IPS-15b (cell line): Measurements from ENCODE around the gene PTX4.

ENCODE experiments used
- H3K27me3 ChIP-seq: one replicate; pipeline ENCODE4 v1.6.1; 2013; ENCODE audit warnings: low read length; ENCODE audit not compliant: control insufficient read depth, insufficient read depth
- H3K36me3 ChIP-seq: one replicate; pipeline ENCODE4 v1.6.1; 2013; ENCODE audit warnings: low read length; ENCODE audit not compliant: control insufficient read depth, insufficient read depth
- H3K4me1 ChIP-seq: one replicate; pipeline ENCODE4 v1.6.1; 2013; ENCODE audit warnings: mild to moderate bottlenecking, low read length; ENCODE audit not compliant: control insufficient read depth, insufficient read depth
- H3K4me3 ChIP-seq: one replicate; pipeline ENCODE4 v1.5.1; 2013; ENCODE audit warnings: low read depth, low read length
- H3K9ac ChIP-seq: one replicate; pipeline ENCODE4 v1.6.1; 2013; ENCODE audit warnings: low read depth, mild to moderate bottlenecking, low read length
- H3K9me3 ChIP-seq: one replicate; pipeline ENCODE4 v1.6.1; 2013; ENCODE audit warnings: mild to moderate bottlenecking, low read length; ENCODE audit not compliant: control insufficient read depth, insufficient read depth

The PTX4 gene

GRCh38 chr16:1518626-1519135 lies 29.9 kb upstream of the PTX4 start:
- Histone ChIP-seq H3K4me3 (no peak overlapping the region), H3K36me3 (peaks cover 3% of the 10 kb centered on the region), H3K9ac (no peak overlapping the region), H3K4me1 (no peaks in the 10 kb centered on the region), H3K9me3 (no peaks in the 10 kb centered on the region), H3K27me3 (no peaks in the 10 kb centered on the region)

DNA sequence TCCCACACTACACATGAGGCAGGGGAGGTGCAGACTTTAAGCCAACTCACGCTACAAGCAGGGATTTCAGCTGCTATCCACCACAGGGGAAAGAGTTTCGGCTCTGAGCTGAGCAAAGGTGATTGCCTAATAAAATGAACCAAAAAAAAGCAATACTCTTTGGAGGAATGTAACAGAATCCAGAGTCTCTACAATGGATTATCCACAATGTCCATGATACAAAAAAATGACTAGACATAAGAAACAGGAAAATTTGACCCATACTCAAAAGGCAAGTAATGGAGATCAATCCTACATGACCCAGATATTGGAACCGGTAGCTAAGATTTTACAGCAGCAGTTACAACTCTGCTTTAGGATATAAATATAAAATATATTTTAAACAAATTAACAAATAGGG lies 25.8 kb upstream of the PTX4 start:
- Histone ChIP-seq H3K4me1 (no peaks in the 10 kb centered on the region), H3K9me3 (no peaks in the 10 kb centered on the region)

DNA sequence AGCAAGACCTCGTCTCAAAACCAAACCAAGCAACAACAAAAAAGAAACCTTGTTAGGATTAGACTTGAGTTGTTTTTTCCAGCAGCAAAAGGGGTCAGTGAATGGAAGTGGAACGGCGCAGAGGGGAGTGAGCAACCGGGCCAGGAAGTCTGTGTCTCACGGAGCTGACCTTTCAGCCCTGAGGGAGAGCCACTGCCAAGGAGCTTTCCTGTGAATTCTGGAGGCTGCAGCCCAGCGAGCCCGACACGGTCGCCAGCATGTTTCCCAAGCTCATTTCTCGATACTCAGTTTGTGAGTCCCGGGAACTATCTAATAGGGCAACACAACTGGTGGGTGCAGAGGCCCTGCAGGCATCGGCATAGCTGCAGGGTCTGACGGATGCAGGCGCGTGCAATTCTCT lies 24.0 kb upstream of the PTX4 start:
- Histone ChIP-seq H3K9ac (no peak overlapping the region), H3K9me3 (no peaks in the 10 kb centered on the region), H3K4me1 (no peaks in the 10 kb centered on the region), H3K36me3 (peaks cover 14% of the 10 kb centered on the region), H3K27me3 (no peaks in the 10 kb centered on the region), H3K4me3 (no peak overlapping the region)

More for the DNA sequence above, 25.8 kb upstream of the PTX4 start:
- no peak overlapping the region for H3K4me3 ChIP-seq
- H3K36me3 ChIP-seq = peaks cover 9% of the 10 kb centered on the region
- H3K9ac ChIP-seq = no peak overlapping the region
- H3K27me3 ChIP-seq = no peaks in the 10 kb centered on the region

DNA sequence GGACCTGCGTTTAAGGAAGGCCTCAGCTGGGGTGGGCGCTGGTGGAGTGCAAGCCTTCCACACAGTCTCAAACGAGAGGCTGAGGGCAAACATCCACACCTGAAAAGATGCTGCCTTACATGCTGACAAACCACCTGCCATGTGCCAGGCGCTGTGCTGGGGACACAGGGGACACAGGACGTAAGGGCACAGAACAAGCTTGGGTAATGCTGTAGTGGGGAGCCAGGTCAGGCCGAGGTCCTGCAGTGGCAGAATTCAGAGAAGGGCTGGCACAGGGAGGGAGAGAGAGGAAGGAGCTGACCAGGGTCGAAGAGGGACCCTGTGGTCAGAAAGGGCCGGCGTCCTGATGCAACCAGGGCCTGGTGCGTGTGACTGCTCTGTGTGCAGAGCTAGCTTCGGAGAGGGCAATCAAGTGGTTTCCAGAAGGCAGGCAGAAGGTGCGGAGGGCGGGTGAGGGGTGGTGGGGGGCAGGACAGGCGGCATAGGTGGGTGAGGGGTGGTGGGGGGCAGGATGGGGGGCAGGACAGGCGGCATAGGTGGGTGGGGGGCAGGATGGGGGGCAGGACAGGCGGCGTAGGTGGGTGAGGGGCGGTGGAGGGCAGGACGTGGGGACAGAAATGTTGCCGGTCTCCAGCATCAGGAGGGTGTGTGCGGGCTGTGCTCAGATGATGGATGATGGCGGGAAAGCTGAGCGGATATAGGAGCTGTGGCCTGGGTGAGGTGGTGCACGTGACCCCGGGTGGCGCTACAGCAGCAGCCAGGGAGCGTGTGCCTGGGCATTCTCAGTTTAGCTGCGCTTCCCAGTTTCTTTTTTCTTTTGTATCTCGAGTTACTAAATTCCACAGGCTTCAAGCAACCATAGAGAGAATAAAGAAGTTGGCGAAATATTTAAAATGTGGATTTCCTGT lies 23.2 kb upstream of the PTX4 start:
- Histone ChIP-seq H3K27me3 (no peaks in the 10 kb centered on the region), H3K9ac (no peak overlapping the region), H3K4me1 (no peaks in the 10 kb centered on the region), H3K36me3 (peaks cover 20% of the 10 kb centered on the region), H3K9me3 (no peaks in the 10 kb centered on the region), H3K4me3 (no peak overlapping the region)

- Histone ChIP-seq H3K9me3 (no peaks in the 10 kb centered on the region), H3K4me3 (no peak overlapping the region), H3K27me3 (no peaks in the 10 kb centered on the region), H3K36me3 (peaks cover 20% of the 10 kb centered on the region), H3K4me1 (no peaks in the 10 kb centered on the region), H3K9ac (no peak overlapping the region)
These were observed 22.2 kb upstream of the PTX4 start for GRCh38 chr16:1510941-1511351.

DNA sequence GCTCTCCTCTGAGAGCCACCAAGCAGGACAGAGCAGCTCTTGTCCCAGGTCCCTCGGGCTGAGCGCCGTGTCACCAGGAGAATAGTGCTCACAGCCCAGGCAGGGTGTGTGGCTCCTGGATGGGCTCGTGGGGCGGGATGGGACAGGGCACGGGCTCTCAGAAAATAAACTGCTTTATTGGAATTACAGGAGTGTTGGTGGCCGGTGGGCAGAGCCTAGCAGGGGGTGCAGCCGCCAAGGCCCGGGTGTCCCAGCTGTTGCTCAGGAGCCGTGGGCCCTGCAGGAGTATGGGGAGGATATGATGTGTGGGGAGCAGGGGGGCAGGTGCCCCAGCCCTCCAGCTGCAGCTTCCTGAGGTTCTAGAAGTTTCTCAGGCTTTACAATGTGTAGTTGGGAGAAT lies 21.5 kb upstream of the PTX4 start:
- no peaks in the 10 kb centered on the region for H3K27me3 ChIP-seq
- no peaks in the 10 kb centered on the region for H3K4me1 ChIP-seq
- no peaks in the 10 kb centered on the region for H3K9me3 ChIP-seq
- no peak overlapping the region for H3K9ac ChIP-seq
- peaks cover 25% of the 10 kb centered on the region for H3K36me3 ChIP-seq
- H3K4me3 ChIP-seq = no peak overlapping the region

DNA sequence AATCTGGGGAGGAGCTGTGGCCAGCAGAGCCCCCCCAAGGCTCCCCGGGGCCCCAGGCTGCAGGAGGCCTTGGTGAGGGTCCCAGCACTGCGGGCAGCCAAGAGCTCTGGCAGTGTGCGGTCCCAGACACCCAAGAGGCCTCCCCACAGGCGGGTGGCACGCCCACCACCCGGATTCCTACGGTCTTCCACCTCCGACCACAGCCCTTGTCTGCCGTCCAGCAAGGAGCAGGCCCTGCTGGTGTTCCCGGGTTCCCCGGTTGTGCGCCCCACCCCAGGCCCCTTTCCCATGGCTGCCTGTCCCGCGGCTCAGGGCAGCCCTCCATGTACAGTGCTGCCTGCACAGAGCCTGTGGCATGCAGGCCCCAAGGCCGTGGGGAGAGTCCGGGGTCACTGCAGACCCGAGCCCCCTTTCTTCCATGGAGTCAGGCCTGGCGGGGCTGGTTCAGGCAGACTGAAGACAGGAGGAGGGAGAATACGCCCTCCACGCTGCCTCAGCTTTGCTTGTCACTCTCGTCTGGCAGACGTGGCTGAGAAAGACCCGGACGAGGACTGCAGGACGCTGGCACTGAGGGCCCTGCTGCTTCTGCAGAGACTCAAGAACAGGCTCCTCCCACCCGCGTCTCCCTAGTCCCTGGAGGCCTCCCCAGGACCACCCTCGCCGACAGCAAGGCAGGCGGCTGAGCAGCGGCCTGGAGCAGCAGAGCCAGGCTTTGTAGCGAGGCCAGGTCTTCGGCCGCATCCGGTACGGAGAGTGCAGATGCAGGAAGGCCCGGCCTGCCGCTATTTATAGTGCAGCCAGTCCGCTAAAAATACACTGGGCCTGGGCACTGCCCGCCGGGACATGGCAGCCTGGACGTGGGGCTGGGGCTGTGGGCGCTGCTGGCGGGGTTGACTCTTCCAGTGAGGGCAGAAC lies 20.8 kb upstream of the PTX4 start:
- Histone ChIP-seq H3K4me1 (no peaks in the 10 kb centered on the region), H3K36me3 (peaks cover 32% of the 10 kb centered on the region), H3K9ac (no peak overlapping the region), H3K9me3 (no peaks in the 10 kb centered on the region), H3K27me3 (no peaks in the 10 kb centered on the region), H3K4me3 (no peak overlapping the region)

DNA sequence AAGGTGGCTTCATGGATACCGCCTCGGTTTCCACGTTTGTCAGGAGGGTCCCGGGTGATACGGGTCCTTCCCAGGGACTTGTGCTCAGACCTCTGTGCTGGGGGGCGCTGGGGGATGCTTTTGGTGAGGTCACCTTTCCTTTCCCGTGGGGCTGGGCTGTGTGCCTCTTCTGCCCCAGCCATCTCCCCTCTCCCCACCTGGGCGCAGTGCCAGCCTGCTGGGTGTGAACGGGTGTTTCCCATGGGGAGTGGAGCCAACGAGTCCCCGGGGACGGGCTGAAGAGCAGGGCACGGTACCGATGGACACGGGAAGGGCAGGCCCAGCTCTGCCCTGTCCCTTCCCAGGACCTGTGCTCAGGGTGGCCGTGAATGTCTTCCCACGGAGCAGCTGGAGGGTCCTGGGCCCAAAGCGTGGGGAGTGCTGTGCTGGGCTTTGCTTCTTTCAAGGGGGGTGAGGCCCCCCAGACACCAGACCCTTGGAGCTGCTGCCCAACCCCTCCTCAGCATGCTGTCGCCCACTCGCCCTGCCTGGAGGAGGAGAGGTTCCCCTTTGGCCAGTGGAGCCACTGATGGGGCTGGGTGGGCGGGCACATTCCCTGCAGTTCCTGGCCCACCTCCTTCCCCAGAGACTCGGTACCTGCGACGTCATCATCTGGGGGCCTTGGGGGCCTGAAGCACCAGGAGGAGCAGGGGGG lies 19.9 kb upstream of the PTX4 start:
- no peaks in the 10 kb centered on the region for H3K4me1 ChIP-seq
- peaks cover 33% of the 10 kb centered on the region for H3K36me3 ChIP-seq
- no peaks in the 10 kb centered on the region for H3K27me3 ChIP-seq
- no peak overlapping the region for H3K4me3 ChIP-seq
- H3K9ac ChIP-seq = no peak overlapping the region
- H3K9me3 ChIP-seq = no peaks in the 10 kb centered on the region

DNA sequence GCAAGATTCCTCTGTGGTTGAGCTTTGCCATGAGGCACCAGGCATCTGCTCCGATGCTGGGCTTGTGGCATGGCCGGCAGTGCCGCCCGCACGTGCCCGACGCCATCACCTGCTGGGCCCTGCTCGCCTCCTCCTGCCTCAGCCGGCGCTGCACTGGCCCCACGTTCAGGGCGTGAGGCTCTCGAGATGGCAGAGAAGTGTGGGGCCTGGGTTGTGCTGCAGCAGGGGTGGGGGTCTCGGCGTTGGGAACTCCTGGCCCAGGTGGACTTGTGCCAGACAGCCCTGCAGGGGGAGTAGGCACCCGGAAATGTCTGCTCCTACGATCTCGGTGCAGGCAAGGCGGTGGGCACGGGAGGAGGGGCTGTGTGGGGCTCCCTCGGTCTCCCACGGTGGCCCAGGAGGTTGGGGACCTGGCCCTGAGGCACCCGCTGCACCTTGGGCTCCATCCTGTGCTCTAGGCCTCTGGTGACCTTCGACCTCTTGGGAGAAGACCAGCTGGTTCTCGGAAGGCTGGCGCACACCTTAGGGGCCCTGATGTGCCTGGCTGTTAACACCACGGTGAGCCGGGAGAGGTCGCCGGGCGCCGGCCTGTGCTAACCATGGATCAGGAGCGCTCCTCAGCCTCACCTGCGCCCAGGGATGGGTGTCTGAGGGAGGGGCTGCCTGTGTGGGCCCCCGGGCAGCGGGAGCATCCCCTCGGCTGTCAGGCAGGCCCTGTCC lies 17.9 kb upstream of the PTX4 start:
- Histone ChIP-seq H3K36me3 (peaks cover 52% of the 10 kb centered on the region), H3K27me3 (no peaks in the 10 kb centered on the region), H3K4me1 (no peaks in the 10 kb centered on the region), H3K9ac (no peak overlapping the region), H3K4me3 (no peak overlapping the region), H3K9me3 (no peaks in the 10 kb centered on the region)

DNA sequence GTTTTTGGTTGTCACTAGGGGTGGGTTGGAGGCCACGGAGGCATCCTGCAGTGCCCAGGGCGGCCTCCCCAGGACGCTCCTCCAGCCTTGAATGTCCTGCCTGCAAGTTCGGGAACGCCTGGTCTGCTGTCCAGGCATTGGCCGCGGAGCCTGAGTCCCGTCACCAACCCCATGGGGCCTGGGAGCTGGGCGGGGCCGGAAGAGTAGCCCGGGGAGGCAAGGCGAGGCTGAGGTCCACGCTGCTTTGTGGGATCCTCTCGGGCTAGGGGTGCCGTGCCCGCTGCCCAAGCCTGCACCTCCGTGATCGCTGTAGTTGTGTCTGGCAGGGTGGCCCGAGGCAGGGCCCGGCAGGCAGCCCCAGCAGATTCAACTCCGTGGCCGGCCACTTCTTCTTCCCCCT lies 17.2 kb upstream of the PTX4 start:
- Histone ChIP-seq H3K27me3 (no peaks in the 10 kb centered on the region), H3K9ac (no peak overlapping the region), H3K9me3 (no peaks in the 10 kb centered on the region), H3K4me1 (no peaks in the 10 kb centered on the region), H3K36me3 (peaks cover 59% of the 10 kb centered on the region), H3K4me3 (no peak overlapping the region)
